ENCODE data around the gene ELL3.
A peak's percentile ranks its signal among the peaks of the same experiment; 100 is the strongest.
"Not testable (repeated sequence)": the region's sequence is repeated elsewhere in the genome, so short reads cannot be mapped to it uniquely, and the experiment has no call there.

The ELL3 gene

GRCh38 chr15:43791993-43792760, 15.4 kb upstream of the ELL3 start, which contains the start of gene SERF2:
SERF2 (plus strand) TSS chr15:43792320; CDS start chr15:43792377, 57 bp downstream.
- peak; percentile 99 for DNase-seq (ENCODE audit: low read depth)

- DNase-seq (ENCODE audit: low read depth): no peak
Measured at GRCh38 chr15:43789409-43789808, 12.6 kb upstream of the ELL3 start.

GRCh38 chr15:43779016-43779415, 2.2 kb upstream of the ELL3 start:
- no peak for DNase-seq (ENCODE audit: low read depth)

GRCh38 chr15:43777267-43777914, 625 bp upstream of the ELL3 start:
- peak; percentile 69 for DNase-seq (ENCODE audit: low read depth)

- DNase-seq (ENCODE audit: low read depth): no peak
Measured at GRCh38 chr15:43776101-43776717, 557 bp downstream of the ELL3 start.

GRCh38 chr15:43775411-43775965, 1.3 kb downstream of the ELL3 start:
- DNase-seq (ENCODE audit: low read depth): no peak

GRCh38 chr15:43774062-43774461, 2.7 kb downstream of the ELL3 start:
- DNase-seq (ENCODE audit: low read depth): no peak

- DNase-seq (ENCODE audit: low read depth): no peak
Measured at GRCh38 chr15:43772624-43773023, 4.1 kb downstream of the ELL3 start.

GRCh38 chr15:43771816-43772215, 5.0 kb downstream of the ELL3 start:
- DNase-seq (ENCODE audit: low read depth): no peak

- DNase-seq (ENCODE audit: low read depth): peak; percentile 58
Measured at GRCh38 chr15:43769584-43770228, 7.1 kb downstream of the ELL3 start.

- DNase-seq (ENCODE audit: low read depth): no peak
Measured at GRCh38 chr15:43763819-43764446, 12.8 kb downstream of the ELL3 start.

GRCh38 chr15:43762824-43763223, 13.9 kb downstream of the ELL3 start:
- no peak for DNase-seq (ENCODE audit: low read depth)

GRCh38 chr15:43751885-43752284, 24.9 kb downstream of the ELL3 start:
- no peak for DNase-seq (ENCODE audit: low read depth)

GRCh38 chr15:43749690-43750345, 26.9 kb downstream of the ELL3 start:
- no peak for DNase-seq (ENCODE audit: low read depth)

- no peak for DNase-seq (ENCODE audit: low read depth)
Measured at GRCh38 chr15:43748376-43748775, 28.4 kb downstream of the ELL3 start.

- DNase-seq (ENCODE audit: low read depth): not testable (repeated sequence)
Measured at GRCh38 chr15:43746903-43747309, 29.9 kb downstream of the ELL3 start.

- peak; percentile 72 for DNase-seq (ENCODE audit: low read depth)
Measured at GRCh38 chr15:43746245-43746902, 30.4 kb downstream of the ELL3 start, which contains the start of gene PDIA3. PDIA3 (plus strand) TSS chr15:43746438; CDS start chr15:43746540, 102 bp downstream.

- no peak for DNase-seq (ENCODE audit: low read depth)
Measured at GRCh38 chr15:43735416-43735815, 41.4 kb downstream of the ELL3 start.

- DNase-seq (ENCODE audit: low read depth): not testable (repeated sequence)
Measured at GRCh38 chr15:43728053-43728725, 48.6 kb downstream of the ELL3 start.

- DNase-seq (ENCODE audit: low read depth): not testable (repeated sequence)
Measured at GRCh38 chr15:43726306-43726705, 50.5 kb downstream of the ELL3 start.

Measured in activated T-cell treated with anti-CD3 and anti-CD28 coated beads for 1 hour (primary cell).